NCI-H524 (cell line): ENCODE measurements around the gene FAM236D.
"Not testable (repeated sequence)": the region's sequence is repeated elsewhere in the genome, so short reads cannot be mapped to it uniquely, and the experiment has no call there.

Experiments
- DNase-seq, 2 experiments: peaks; one replicate each; lab custom pipeline; 2025; lab: John Stamatoyannopoulos, UW

The FAM236D gene

GRCh38 chrX:72808110-72808509 lies at the start of gene FAM236D:
Gene FAM236D, minus strand, starts transcription at chrX:72808210. Its CDS starts 100 bp downstream, at chrX:72808110.
- DNase-seq = not testable (repeated sequence)

- not testable (repeated sequence) for DNase-seq
Measured at GRCh38 chrX:72837532-72837931, 29.5 kb upstream of the FAM236D start.

- not testable (repeated sequence) for DNase-seq
Measured at GRCh38 chrX:72830701-72831100, 22.7 kb upstream of the FAM236D start.

- not testable (repeated sequence) for DNase-seq
Measured at GRCh38 chrX:72790390-72790789, 17.6 kb downstream of the FAM236D start.

- not testable (repeated sequence) for DNase-seq
Measured at GRCh38 chrX:72788142-72788541, 19.9 kb downstream of the FAM236D start.

GRCh38 chrX:72783964-72784363 lies 24.0 kb downstream of the FAM236D start:
- DNase-seq = not testable (repeated sequence)

- DNase-seq = not testable (repeated sequence)
Measured at GRCh38 chrX:72783365-72783936, 24.6 kb downstream of the FAM236D start.

GRCh38 chrX:72782560-72782959 lies 25.4 kb downstream of the FAM236D start, which contains the start of gene FAM236B:
Gene FAM236B, minus strand, starts transcription at chrX:72782660. Its CDS starts 100 bp downstream, at chrX:72782560.
- not testable (repeated sequence) for DNase-seq

GRCh38 chrX:72778146-72778545 lies 29.9 kb downstream of the FAM236D start:
- DNase-seq = not testable (repeated sequence)

GRCh38 chrX:72777467-72777790 lies 30.6 kb downstream of the FAM236D start:
- DNase-seq = not testable (repeated sequence)

- not testable (repeated sequence) for DNase-seq
Measured at GRCh38 chrX:72776653-72777466, 31.1 kb downstream of the FAM236D start, which contains the start of gene DMRTC1B. Gene DMRTC1B, plus strand, starts transcription at chrX:72776890. Its CDS starts 68,246 bp downstream, at chrX:72845136.

- DNase-seq = not testable (repeated sequence)
Measured at GRCh38 chrX:72760454-72760853, 47.6 kb downstream of the FAM236D start.
